Measurements from ENCODE around the gene VPS8. TPM values are rescaled to one million over a fixed set of nuclear protein-coding genes. Genes with fewer than 3 reads are reported as not detected.

Gene VPS8
- total RNA-seq, 1 experiment from 2014 or later = 39.7 TPM

DNA sequence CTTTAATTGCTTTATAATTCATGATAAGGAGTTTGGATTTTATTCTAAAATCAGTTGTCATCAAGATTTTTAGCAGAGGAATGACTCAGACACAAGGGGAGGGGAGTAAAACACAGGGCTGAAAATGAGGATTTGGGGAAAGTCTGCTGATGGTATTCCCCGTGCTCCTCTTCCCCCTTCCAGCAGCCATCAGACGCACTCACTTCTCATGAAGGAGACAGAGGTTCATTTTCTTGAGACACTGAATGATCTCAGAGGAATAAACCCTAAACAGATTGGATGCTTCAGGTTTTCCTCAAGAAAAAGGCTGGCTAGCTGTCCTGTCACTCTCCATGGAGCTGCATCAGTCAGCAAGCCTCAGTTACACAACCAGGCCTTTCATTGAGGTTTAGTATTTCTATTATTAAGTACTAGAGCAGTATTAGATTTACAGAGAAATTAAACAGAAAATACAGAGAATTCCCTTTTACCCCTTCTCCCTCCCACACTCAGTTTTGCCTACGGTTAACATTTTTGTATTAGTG lies 174.5 kb downstream of the VPS8 start:
- WGBS (ENCODE audit: extremely low coverage, insufficient read length, low lambda C conversion rate) = no CpG with 5 or more reads among the region's 3 CpGs
- no peaks in the 10 kb centered on the region for H3K9me3 ChIP-seq (ENCODE audit: control insufficient read depth, low read depth, low read length)

More for the DNA sequence above, 174.5 kb downstream of the VPS8 start:
- Histone ChIP-seq H3K23ac (ENCODE audit: insufficient read length, low read depth, low read length) (no peak overlapping the region), H3K9ac (ENCODE audit: extremely low read depth, insufficient read length, low read length) (no peak overlapping the region), H4K5ac (ENCODE audit: insufficient read length, low read depth, low read length) (no peak overlapping the region), H3K27ac (ENCODE audit: insufficient read length, low read depth, low read length) (no peak overlapping the region), H3K79me2 (ENCODE audit: insufficient read depth, low read length) (no peaks in the 10 kb centered on the region), H3K23me2 (ENCODE audit: insufficient read length, low read depth, low read length, poor library complexity, severe bottlenecking) (no peaks in the 10 kb centered on the region), H2AFZ (ENCODE audit: low read length) (no peak overlapping the region), H3K4me2 (ENCODE audit: insufficient read depth, insufficient read length, low read length) (no peak overlapping the region), H3K4me1 (ENCODE audit: insufficient read depth, low read length) (no peaks in the 10 kb centered on the region), H3T11ph (ENCODE audit: low read length) (no peak overlapping the region), H3K4ac (ENCODE audit: low read depth, low read length) (no peak overlapping the region), H2BK5ac (ENCODE audit: insufficient read length, low read length) (no peak overlapping the region), H2AK5ac (ENCODE audit: insufficient read length, low read length) (no peak overlapping the region), H3K27me3 (ENCODE audit: insufficient read depth, low read length) (no peaks in the 10 kb centered on the region), H2BK12ac (ENCODE audit: insufficient read length, low read depth, low read length) (no peak overlapping the region), H2BK15ac (ENCODE audit: low read depth, low read length) (no peak overlapping the region), H4K20me1 (ENCODE audit: control insufficient read depth, insufficient read depth, insufficient read length) (no peaks in the 10 kb centered on the region), H3K14ac (ENCODE audit: insufficient read depth, low read length) (no peak overlapping the region), H3K79me1 (ENCODE audit: insufficient read depth, low read depth, low read length, poor library complexity, severe bottlenecking) (no peaks in the 10 kb centered on the region), H4K8ac (replicated peaks; ENCODE audit: insufficient read length, low read depth, low read length) (no peak overlapping the region), H3K56ac (ENCODE audit: insufficient read length, low read depth, low read length) (no peak overlapping the region), H2BK20ac (ENCODE audit: low read depth, low read length, poor library complexity, severe bottlenecking) (no peak overlapping the region), H3K18ac (ENCODE audit: insufficient read length, low read depth, low read length) (no peak overlapping the region), H4K91ac (ENCODE audit: insufficient read length, low read depth, low read length) (no peak overlapping the region), H2BK120ac (ENCODE audit: low read depth, low read length, poor library complexity, severe bottlenecking) (no peak overlapping the region)
- H3K36me3 Mint-ChIP-seq (ENCODE audit: insufficient read depth in 1 of 3, low read depth in 3 of 3) = peaks cover 3 to 12% (median 10%) of the 10 kb centered on the region in 3 experiments
- no peaks in the 10 kb centered on the region for H3K27me3 Mint-ChIP-seq (ENCODE audit: low read depth)
- no peaks in the 10 kb centered on the region for H3K4me1 Mint-ChIP-seq
- H3K27ac Mint-ChIP-seq = no peak overlapping the region
- TF ChIP-seq, protein P1, sequence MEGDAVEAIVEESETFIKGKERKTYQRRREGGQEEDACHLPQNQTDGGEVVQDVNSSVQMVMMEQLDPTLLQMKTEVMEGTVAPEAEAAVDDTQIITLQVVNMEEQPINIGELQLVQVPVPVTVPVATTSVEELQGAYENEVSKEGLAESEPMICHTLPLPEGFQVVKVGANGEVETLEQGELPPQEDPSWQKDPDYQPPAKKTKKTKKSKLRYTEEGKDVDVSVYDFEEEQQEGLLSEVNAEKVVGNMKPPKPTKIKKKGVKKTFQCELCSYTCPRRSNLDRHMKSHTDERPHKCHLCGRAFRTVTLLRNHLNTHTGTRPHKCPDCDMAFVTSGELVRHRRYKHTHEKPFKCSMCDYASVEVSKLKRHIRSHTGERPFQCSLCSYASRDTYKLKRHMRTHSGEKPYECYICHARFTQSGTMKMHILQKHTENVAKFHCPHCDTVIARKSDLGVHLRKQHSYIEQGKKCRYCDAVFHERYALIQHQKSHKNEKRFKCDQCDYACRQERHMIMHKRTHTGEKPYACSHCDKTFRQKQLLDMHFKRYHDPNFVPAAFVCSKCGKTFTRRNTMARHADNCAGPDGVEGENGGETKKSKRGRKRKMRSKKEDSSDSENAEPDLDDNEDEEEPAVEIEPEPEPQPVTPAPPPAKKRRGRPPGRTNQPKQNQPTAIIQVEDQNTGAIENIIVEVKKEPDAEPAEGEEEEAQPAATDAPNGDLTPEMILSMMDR (conservative IDR thresholded peaks at IDR 0.05) = no peak
- H3K4me3 Mint-ChIP-seq = no peak overlapping the region
- no peaks in the 10 kb centered on the region for H3K9me3 Mint-ChIP-seq
- no peak for DNase-seq
